HG03139 (cell line): ENCODE data around the gene FYCO1.

Experiments used
- ATAC-seq: cut with Tn5 transposase; IDR thresholded peaks from one replicate; pipeline ENCODE4 v1.9.1; 2021; ENCODE audit not compliant: unreplicated experiment

The FYCO1 gene

GRCh38 chr3:45965253-45965652 lies 30.4 kb downstream of the FYCO1 start:
- ATAC-seq = no peak

GRCh38 chr3:45964139-45964538 lies 31.5 kb downstream of the FYCO1 start:
- no peak for ATAC-seq

- ATAC-seq = no peak
These were observed 33.6 kb downstream of the FYCO1 start for GRCh38 chr3:45962033-45962432.

GRCh38 chr3:45960289-45960688 lies 35.3 kb downstream of the FYCO1 start:
- no peak for ATAC-seq

GRCh38 chr3:45959201-45959600 lies 36.4 kb downstream of the FYCO1 start:
- ATAC-seq = no peak

- ATAC-seq = no peak
These were observed 37.3 kb downstream of the FYCO1 start for GRCh38 chr3:45958321-45958791.

- no peak for ATAC-seq
These were observed 38.0 kb downstream of the FYCO1 start for GRCh38 chr3:45957586-45957985.

- no peak for ATAC-seq
These were observed 39.9 kb downstream of the FYCO1 start for GRCh38 chr3:45955706-45956105.

- no peak for ATAC-seq
These were observed 40.5 kb downstream of the FYCO1 start for GRCh38 chr3:45955017-45955647.

GRCh38 chr3:45954306-45954705 lies 41.3 kb downstream of the FYCO1 start:
- no peak for ATAC-seq

- no peak for ATAC-seq
These were observed 42.1 kb downstream of the FYCO1 start for GRCh38 chr3:45953536-45953935.

- no peak for ATAC-seq
These were observed 43.2 kb downstream of the FYCO1 start for GRCh38 chr3:45952456-45952855.

- no peak for ATAC-seq
These were observed 43.7 kb downstream of the FYCO1 start for GRCh38 chr3:45951946-45952345.

GRCh38 chr3:45950686-45951600 lies 44.7 kb downstream of the FYCO1 start:
- no peak for ATAC-seq

- no peak for ATAC-seq
These were observed 45.5 kb downstream of the FYCO1 start for GRCh38 chr3:45950131-45950530.

- ATAC-seq = no peak
These were observed 46.2 kb downstream of the FYCO1 start for GRCh38 chr3:45949432-45949831.

- ATAC-seq = no peak
These were observed 46.7 kb downstream of the FYCO1 start for GRCh38 chr3:45948881-45949280.

- no peak for ATAC-seq
These were observed 47.3 kb downstream of the FYCO1 start for GRCh38 chr3:45948311-45948781.

- no peak for ATAC-seq
These were observed 48.3 kb downstream of the FYCO1 start for GRCh38 chr3:45947361-45947760.

- no peak for ATAC-seq
These were observed 48.7 kb downstream of the FYCO1 start for GRCh38 chr3:45946875-45947274.

GRCh38 chr3:45946307-45946706 lies 49.3 kb downstream of the FYCO1 start:
- ATAC-seq = no peak
